ENCODE measurements around the gene DNALI1.

Gene DNALI1

GRCh38 chr1:37556712-37557196 lies at the start of gene DNALI1:
Gene DNALI1 (plus strand): TSS chr1:37556940. CDS start chr1:37556995, 55 bp downstream.
- no peak for TF ChIP-seq CTCF (IDR thresholded peaks at IDR 0.05; ENCODE audit: insufficient read depth, low read length, missing control alignments)
- ChIA-PET POLR2A (interaction anchor here (1.0 kb wide), 1 partner anchor 42 kb away, joined by 3 read pairs; the partner anchor contains the start of gene MEAF6), CTCF (interaction anchor here (1.0 to 2.2 kb wide), 5 partner anchors 8 to 303 kb away, joined by 3 to 9 read pairs (median 5); partner anchors contain the start of genes MEAF6 and MTF1)
- peak within 1 kb of the TSS; percentile 60 for H3K4me3 ChIP-seq (ENCODE audit: low read depth, low read length)
- peak; percentile 26 for DNase-seq (ENCODE audit: low read depth, low spot score)

- TF ChIP-seq CTCF (IDR thresholded peaks at IDR 0.05; ENCODE audit: insufficient read depth, low read length, missing control alignments), result peak; percentile 6
- H3K4me3 ChIP-seq (ENCODE audit: low read depth, low read length), result no peak overlapping the region
- no peak for DNase-seq (ENCODE audit: low read depth, low spot score)
- ChIA-PET CTCF (interaction anchor here (1.2 to 3.0 kb wide), 7 partner anchors 9 to 173 kb away, joined by 3 to 19 read pairs (median 6); no protein-coding TSS in a partner anchor), POLR2A (no interaction called here)
Measured at GRCh38 chr1:37509181-37509580, 47.6 kb upstream of the DNALI1 start.

DNA sequence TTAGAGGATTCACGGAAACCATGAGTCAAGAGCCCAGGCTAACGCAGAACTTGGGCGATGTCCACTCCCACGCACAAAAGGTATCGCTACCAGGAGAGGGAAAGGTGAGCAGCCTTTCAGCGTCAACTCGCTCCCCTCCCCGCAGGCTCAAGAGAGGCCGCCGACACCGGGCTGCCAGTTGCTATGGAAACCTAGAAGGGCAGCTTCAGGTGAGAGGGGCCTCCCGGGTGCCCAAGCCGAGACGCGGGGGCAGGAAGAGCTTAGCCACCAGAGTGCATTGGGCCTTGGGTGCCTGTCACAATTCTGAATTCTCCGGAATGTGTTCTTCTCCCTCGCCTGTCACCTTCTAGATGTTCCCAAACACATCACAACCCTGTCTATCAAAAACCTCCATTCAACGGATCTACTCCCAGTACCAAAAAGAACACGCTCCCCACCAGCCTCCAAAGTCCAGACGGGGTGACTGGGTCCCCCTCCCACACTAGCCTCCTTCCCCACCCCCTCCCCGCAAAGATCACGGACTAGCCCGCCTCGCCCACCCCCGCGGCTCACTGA lies 42.9 kb upstream of the DNALI1 start:
- POLR2A ChIA-PET, result interaction anchor here (0.6 to 1.5 kb wide), 4 partner anchors 39 to 445 kb away, joined by 3 to 4 read pairs (median 4); partner anchors contain the start of genes DNALI1, GNL2 and ZC3H12A
- CTCF ChIA-PET, result interaction anchor here (0.6 to 4.6 kb wide), 35 partner anchors 8 to 1245 kb away, joined by 3 to 96 read pairs (median 8); partner anchors contain the start of gene DNALI1
- DNase-seq (ENCODE audit: low read depth, low spot score), result no peak
- TF ChIP-seq CTCF (IDR thresholded peaks at IDR 0.05; ENCODE audit: insufficient read depth, low read length, missing control alignments), result no peak
- H3K4me3 ChIP-seq (ENCODE audit: low read depth, low read length), result peak overlapping the region; percentile 81

GRCh38 chr1:37514350-37515184 lies 42.2 kb upstream of the DNALI1 start, which contains the start of gene MEAF6:
Gene MEAF6 (minus strand): TSS chr1:37514766. CDS start chr1:37514746, 20 bp downstream.
- CTCF ChIA-PET, result interaction anchor here (0.6 to 4.6 kb wide), 43 partner anchors 9 to 1311 kb away, joined by 3 to 96 read pairs (median 5); partner anchors contain the start of gene DNALI1
- POLR2A ChIA-PET, result interaction anchor here (0.6 to 1.5 kb wide), 7 partner anchors 40 to 445 kb away, joined by 3 to 5 read pairs (median 3); partner anchors contain the start of genes DNALI1, GNL2 and ZC3H12A
- peak within 1 kb of the TSS; percentile 81 for H3K4me3 ChIP-seq (ENCODE audit: low read depth, low read length)
- no peak for DNase-seq (ENCODE audit: low read depth, low spot score)
- TF ChIP-seq CTCF (IDR thresholded peaks at IDR 0.05; ENCODE audit: insufficient read depth, low read length, missing control alignments), result peak; percentile 49

DNA sequence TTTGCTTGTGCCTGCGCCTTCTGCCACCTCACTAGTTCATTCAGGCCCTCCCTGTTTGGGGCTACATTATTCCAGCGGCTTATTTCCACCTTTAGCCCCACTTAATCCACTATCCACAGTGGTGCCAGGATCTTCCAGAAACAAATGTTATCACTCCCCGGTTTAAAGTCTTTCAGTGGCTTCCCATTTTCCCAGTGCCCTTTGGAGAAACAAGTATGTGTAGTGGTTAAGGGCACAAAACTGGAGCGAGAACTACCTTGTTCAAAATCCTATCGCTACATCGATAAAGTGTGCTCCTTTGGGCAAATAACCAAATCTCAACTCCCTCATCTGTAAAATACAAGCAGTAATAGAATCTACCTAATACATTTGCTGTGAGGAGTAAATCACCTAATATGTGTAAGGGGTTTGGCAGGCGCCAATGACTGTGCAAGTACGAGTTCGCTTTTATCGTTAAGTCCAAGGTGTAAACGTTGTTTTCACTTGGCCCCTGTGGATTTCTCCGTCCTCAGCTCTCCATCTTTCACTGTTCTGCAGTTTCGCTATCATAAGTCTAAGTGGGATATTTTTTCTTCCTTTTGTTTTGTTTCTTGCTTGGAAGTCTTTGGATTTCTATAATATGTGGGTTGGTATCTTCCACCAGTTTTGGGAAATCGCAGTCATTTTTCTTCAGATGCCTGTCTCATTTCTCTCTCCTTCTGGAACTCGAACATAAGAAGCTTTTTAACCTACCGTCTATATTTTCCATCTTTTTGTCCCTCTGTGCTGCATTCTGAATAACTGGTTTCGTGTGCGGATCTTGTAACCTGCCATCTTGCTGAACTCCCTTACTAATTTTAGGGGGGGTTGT lies 41.3 kb upstream of the DNALI1 start:
- peak overlapping the region; percentile 81 for H3K4me3 ChIP-seq (ENCODE audit: low read depth, low read length)
- no peak for TF ChIP-seq CTCF (IDR thresholded peaks at IDR 0.05; ENCODE audit: insufficient read depth, low read length, missing control alignments)
- no peak for DNase-seq (ENCODE audit: low read depth, low spot score)
- CTCF ChIA-PET, result interaction anchor here (0.6 to 4.6 kb wide), 39 partner anchors 9 to 1310 kb away, joined by 3 to 96 read pairs (median 6); partner anchors contain the start of gene DNALI1
- POLR2A ChIA-PET, result interaction anchor here (1.0 to 1.5 kb wide), 4 partner anchors 41 to 175 kb away, joined by 3 to 5 read pairs (median 4); partner anchors contain the start of gene ZC3H12A
